GM10847 (cell line): Measurements from ENCODE around the gene JMJD7.

Experiments
- POLR2A ChIP-seq: IDR thresholded peaks from 2 replicates; pipeline ENCODE4 v1.6.1; 2011; ENCODE audit not compliant: insufficient read length; ENCODE audit errors: extremely low read depth

JMJD7 gene

GRCh38 chr15:41858756-41859155 is 30.9 kb downstream of the JMJD7 start:
- TF ChIP-seq POLR2A, result no peak

- no peak for TF ChIP-seq POLR2A
Measured at GRCh38 chr15:41860049-41860828, 32.3 kb downstream of the JMJD7 start.

GRCh38 chr15:41861736-41862356 is 34.0 kb downstream of the JMJD7 start:
- TF ChIP-seq POLR2A, result no peak

GRCh38 chr15:41862515-41863116 is 34.7 kb downstream of the JMJD7 start:
- no peak for TF ChIP-seq POLR2A

GRCh38 chr15:41865490-41866055 is 37.7 kb downstream of the JMJD7 start:
- TF ChIP-seq POLR2A, result no peak

GRCh38 chr15:41866263-41866703 is 38.4 kb downstream of the JMJD7 start:
- TF ChIP-seq POLR2A, result no peak

- TF ChIP-seq POLR2A, result no peak
Measured at GRCh38 chr15:41866872-41867579, 39.1 kb downstream of the JMJD7 start.

- TF ChIP-seq POLR2A, result no peak
Measured at GRCh38 chr15:41868321-41868720, 40.4 kb downstream of the JMJD7 start.

- TF ChIP-seq POLR2A, result no peak
Measured at GRCh38 chr15:41869770-41870688, 42.1 kb downstream of the JMJD7 start.

- TF ChIP-seq POLR2A, result no peak
Measured at GRCh38 chr15:41870689-41871081, 42.8 kb downstream of the JMJD7 start.

GRCh38 chr15:41871175-41871905 is 43.4 kb downstream of the JMJD7 start:
- TF ChIP-seq POLR2A, result no peak

GRCh38 chr15:41872166-41872747 is 44.4 kb downstream of the JMJD7 start:
- no peak for TF ChIP-seq POLR2A

GRCh38 chr15:41873711-41874110 is 45.8 kb downstream of the JMJD7 start:
- TF ChIP-seq POLR2A, result no peak

GRCh38 chr15:41874736-41875135 is 46.8 kb downstream of the JMJD7 start:
- no peak for TF ChIP-seq POLR2A

GRCh38 chr15:41876007-41876406 is 48.1 kb downstream of the JMJD7 start:
- TF ChIP-seq POLR2A, result no peak
